DMS79 (cell line): ENCODE measurements around the gene DSC3.
"Not testable (repeated sequence)": the region's sequence is repeated elsewhere in the genome, so short reads cannot be mapped to it uniquely, and the experiment has no call there.

Source experiments
- DNase-seq: peaks from one replicate; lab custom pipeline; 2025; lab: John Stamatoyannopoulos, UW

The DSC3 gene

DNA sequence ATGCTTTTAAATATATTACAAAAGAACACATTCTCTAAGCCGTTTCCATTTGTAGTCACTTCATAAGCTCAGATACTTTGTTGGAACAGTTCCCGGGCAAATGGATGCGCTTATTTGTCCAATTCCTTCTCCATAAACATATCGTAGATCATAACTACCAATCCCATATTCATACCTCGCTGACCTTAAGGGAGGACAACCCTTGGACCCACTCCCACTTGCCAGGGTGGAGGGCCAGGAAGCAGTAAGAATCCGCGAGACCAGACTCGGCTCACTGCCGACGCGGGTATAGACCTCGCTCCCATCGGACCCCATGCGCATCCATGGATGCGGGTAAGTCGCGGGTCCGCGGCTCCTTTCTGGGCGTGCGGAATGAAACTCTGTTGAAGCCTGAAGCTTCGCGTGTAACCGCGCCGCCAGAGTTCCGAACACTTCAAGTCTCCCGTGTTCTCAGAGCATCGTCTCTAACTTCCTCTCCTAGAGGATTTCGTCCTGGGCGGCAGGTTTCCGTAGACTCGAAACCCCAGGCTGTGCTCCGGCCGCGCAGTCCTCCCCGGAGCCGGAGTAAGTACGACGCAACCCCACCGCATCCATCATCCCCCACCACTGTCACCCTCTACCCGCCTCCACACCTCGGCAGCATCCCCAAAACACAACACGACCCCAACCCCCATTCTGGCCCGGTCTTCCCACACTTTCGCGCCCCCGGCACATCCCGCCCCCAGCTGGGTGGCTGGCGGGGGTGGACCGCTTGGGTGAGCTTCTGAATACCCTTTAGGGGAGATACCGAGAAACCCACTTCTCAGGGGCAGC lies 1.1 kb downstream of the DSC3 start:
- DNase-seq: no peak

DNA sequence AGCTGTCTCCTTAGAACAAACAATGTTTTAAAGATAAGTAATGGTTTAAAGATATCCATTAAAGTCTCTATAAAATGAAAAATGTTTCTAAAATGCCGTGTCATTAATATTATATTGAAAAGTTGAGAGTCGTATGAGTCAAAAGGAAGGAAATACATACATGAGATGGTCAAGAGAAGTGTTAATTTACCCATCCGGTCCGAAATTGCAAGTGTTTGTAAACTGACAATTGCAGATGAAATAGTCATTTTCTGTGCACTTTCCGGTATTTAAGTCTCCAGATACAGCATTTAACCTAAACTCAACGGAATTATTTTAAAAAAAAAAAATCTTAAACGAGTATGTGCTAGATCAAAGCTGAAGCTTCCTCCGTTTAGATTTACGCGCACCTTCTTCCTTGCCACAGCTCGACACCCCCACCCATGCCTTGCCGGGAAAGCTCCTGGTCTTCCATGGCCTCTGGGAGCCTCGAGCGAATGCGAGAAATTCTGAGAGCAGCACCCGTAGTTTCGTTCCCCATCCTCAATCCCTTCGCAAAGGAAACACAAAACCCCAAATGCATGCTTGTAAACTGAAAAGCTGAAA lies 1.8 kb downstream of the DSC3 start:
- no peak for DNase-seq

DNA sequence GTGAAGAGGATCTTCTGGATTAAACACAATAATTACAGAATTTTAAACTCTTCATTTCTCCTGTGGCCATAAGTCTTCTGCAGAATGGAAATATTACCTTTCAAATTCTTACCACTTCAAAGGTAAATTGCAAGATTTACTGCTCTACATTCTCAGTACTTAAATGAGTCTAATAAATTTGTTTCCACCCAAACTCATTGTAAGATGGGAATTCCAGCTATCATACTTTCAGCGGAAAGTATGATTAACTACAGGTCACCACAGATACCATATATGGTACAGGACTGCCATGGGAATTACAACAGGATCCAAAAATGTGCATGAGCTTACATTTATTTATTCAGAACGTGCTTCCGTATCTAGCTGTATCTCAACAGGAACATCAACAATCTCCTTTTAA lies 3.1 kb downstream of the DSC3 start:
- no peak for DNase-seq

DNA sequence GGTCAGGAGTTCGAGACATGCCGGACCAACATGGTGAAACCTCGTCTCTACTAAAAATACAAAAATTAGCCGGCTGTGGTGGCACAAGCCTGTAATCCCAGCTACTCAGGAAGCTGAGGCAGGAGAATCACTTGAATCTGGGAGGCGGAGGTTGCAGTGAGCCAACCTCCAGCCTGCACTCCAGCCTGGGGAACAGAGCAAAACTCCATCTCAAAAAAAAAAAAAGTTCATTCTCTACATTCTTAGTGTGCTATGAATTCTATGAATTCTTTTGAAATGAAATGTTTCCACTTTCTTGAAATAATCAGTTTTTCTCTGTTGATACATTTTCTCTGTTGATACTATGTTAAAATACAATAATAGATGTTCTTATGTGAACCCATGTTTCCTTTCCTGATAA lies 4.9 kb downstream of the DSC3 start:
- not testable (repeated sequence) for DNase-seq

DNA sequence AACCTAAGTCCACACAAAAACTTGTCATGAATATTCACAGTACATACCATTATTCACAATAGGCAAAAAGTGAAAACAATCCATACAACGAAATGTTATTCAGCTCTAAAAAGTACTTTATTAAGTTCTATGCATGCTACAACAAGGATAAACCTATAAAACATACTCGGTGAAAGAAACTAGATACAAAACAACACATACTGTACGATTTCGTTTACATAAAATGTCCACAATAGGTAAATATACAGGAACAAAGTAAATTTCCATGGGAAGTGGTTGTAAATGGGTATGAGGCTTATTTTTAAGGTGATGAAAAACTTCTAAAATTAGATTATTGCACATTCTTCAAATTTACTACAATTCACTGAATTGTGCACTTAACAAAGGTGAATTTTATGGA lies 8.0 kb downstream of the DSC3 start:
- DNase-seq: no peak

DNA sequence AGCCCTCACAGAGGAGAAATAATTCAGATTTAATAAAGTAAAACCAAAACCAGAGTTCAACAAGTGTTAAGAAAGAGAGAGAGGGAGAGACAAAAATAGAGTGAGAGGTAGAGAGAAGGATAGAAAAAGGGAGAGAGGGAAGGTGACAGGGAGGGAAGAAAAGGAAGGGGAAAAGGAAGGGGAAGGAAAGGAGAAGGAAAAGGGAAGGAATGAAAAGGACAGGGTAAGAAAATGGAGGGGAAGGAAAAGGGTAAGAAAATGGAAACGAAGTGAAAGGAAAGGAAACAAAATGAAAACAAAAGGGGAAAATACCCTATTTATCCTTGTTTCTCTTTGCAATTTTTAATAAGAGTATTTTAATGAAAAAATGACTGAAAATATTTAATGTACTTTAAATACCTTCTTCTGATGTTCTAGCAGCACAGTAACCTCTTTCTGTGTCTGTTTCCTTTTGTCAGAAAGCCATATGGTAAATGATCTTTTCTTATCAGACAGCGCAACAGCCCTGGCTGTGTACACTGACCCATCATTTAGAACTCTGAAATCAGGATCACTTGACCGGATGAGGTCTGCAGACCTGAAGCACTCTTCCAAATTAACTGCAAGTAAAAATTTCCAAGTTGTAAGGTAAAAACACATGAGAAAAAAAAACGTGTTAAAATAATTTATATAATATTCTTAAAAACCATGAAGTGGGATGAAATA lies 11.8 kb downstream of the DSC3 start:
- no peak for DNase-seq

DNA sequence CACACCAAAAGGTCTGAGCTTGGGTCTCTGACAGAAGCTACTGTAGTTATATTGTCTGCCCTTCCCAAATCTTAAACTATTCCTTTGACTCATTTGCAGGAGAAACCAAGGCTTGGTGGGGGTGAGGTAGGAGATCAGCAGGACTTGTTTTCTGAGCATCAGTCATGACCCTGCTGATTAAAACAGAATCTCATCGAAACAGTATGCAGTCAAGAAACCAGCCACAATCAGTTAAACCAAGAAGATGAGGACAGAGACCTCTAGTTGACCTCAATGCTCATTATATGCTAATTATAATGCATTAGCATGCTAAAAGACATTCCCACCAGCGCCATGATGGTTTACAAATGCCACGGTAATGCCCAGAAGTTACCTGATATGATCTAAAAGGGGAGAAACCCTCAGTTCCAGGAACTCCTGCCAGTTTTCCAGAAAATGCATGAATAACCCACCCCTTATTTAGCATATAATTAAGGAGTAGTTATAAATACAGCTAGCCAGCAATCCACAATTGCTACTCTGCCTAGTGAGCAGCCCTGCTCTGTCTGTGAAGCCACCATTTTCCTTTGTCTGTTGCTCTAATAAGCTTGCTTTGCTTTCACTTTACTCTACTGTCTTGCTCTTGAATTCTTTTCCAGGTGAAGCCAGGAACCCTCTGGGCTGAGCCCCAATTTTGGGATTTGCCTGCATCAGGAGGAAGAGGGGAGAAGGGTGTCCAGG lies 26.7 kb downstream of the DSC3 start:
- no peak for DNase-seq

DNA sequence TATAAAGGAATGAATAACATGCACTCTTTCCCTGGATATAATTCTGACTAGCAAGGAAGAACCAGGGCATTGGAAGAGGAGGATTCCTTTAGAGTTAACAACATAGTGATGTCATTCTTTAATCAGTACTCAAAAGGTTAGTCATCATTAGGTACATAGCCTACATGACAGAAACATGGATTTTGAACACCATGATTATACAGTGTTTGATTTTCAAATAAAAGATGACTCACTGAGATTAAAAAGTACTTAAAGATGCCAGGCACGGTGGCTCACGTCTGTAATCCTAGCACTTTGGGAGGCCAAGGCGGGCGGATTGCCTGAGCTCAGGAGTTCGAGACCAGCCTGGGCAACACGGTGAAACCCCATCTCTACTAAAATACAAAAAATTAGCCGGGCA lies 31.1 kb downstream of the DSC3 start:
- DNase-seq: not testable (repeated sequence)

DNA sequence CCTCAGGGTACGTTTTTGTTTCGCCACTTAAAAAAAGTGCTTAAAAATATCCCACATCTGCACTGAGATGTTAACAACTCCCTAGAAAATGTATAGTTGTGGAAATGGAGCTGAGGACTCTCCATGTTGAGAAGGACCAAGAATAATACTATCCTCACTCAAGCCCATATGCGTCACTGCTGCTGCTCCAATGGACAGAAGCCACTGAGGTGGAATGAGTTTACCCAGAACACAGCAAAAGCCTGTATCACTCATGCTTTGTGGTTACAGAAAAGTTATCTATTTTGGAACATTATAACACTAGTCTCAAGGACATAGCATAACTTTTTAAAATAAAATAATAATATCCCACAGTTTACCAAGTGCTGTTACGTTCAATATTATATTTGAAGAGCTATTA lies 31.9 kb downstream of the DSC3 start:
- no peak for DNase-seq

DNA sequence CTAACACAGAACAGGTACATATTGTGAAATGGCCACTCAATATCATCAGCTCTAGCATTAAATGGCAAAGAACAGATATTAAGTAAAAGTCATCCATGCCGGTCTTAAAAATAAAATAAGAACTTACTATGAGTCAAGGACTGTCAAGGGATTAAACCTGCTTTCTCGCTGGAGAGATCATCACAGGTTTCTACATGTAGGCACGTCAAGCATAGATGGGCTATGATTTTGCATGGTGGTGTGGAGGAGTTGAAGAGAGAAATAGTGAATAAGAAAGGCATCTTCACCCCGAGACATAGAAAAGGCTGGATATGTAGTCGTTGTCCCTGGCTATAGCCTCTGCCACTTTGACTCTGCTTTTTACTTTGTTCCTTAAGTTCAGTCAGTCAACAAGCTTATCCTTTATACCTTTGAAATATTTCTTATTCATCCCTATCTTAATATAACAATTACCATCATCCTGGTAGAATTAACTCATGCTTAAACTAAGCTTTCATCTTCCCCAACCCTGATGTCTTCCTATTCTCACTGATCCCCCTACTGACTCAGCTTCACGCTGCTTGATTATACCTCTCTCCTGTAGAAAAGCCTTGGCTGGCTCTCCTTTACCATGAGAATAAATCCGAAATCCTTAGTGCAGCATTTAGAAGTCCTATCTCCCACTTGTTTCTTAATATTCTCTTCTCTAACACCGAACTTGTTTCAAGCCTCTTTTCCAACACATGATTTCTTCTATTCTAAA lies 42.5 kb downstream of the DSC3 start:
- DNase-seq: no peak

DNA sequence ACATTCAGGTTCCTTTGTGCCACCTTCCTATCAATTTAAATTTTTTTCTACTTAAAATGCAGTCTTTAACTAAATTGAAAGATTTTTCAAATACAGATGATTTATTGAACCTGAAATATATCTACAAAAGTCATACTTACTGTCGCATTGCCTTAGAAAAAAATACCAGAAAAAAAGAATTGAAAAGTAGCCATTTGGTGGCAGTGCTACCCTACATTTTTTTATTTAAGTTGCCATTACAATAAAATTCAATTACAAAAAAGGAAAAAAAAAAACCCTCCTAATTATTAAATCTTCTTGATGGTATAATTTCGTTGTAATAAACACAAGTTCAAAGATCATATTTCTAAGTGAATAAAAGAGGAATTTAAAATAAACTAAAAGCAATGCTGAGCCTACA lies 43.4 kb downstream of the DSC3 start:
- no peak for DNase-seq

DNA sequence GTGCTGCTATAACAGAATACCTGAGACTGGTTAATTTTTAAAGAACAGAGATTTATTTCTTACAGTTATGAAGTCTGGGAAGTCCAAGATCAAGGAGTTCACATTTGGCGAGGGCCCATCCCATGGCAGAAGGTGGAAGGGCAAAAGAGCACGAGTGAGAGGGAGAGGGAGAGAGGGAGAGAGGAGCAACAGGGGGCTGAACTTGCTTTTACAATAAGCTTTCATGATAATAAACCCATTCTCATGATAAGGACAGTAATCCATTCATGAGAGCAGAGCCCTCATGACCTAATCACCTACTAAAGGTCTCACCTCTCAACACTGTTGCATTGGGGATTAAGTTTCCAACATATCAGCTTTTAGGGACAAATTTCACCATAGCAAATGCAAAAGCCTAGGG lies 45.3 kb downstream of the DSC3 start:
- DNase-seq: no peak

DNA sequence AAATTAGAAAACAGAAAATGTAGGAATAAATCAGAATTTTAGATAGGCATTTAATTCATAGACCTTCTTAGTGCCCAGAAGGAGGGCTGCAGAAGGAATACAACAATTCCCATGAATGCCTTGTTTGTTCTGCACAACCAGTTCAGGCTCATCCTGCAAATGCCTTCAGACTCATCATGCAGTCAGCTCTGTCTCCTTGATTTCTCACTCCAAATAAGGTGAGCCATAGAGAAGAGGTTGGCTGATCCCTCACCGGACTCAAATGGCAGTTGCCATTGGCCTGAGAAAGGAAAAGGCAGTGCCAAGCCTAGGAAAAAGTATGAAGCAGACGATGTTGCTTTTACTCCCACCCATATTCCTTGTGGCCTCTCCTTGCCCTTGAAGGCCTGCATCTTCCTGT lies 50.3 kb downstream of the DSC3 start:
- DNase-seq: no peak

DNA sequence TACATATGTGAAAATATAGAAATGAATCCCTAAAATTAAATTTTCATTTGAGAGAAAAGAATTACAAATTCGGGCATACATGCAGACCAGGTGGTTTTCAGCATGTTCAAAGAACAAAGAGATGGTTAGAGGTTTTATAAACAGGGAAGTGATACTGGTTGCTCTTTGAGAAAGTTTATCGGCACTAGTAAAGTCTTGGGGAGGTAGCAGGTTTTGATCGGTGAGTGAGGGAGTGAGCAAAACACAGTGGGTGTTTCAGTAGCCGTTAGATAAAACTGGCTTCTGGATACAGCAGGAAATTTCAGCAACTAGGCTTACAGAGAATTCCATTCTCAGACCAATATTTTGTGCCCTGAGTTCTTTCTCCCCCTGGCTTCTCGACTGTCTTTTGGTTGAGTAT lies 51.1 kb downstream of the DSC3 start:
- no peak for DNase-seq

DNA sequence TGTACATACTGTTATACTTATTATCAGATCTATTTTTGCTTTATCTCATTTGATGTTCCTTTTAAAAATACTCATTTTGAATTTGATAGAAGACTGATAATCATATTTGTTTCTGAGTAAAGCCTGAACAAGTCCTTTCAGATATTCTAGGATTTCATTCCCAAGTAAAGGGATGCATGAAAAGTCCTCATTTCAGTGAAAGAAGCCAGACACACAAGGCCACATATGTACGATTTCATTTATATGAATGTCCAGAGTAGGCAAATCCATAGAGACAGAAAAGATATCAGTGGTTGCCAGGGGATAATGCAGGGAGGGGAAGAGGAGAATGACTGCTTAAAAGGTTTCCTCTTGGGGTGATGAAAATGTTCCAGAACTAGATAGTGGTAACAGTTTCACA lies 53.4 kb downstream of the DSC3 start:
- no peak for DNase-seq

DNA sequence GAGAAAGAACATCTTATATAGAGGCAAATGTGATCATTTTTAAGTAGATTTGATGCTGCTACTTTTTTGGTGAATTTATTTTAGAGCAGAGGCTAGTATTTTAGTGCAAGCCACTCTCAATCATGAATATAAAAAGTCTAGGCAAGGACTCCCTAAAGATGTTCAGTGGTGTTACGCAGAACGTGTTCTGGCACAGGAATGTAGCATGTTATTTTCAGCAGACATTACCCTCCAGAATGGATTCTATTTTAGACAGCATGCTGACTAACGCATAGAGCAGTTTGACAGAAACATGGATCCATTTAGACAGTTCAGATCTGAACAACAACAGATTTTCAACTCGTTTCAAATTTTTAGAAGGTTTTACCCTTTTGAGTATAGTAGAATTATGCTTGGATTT lies 54.1 kb downstream of the DSC3 start:
- DNase-seq: no peak

DNA sequence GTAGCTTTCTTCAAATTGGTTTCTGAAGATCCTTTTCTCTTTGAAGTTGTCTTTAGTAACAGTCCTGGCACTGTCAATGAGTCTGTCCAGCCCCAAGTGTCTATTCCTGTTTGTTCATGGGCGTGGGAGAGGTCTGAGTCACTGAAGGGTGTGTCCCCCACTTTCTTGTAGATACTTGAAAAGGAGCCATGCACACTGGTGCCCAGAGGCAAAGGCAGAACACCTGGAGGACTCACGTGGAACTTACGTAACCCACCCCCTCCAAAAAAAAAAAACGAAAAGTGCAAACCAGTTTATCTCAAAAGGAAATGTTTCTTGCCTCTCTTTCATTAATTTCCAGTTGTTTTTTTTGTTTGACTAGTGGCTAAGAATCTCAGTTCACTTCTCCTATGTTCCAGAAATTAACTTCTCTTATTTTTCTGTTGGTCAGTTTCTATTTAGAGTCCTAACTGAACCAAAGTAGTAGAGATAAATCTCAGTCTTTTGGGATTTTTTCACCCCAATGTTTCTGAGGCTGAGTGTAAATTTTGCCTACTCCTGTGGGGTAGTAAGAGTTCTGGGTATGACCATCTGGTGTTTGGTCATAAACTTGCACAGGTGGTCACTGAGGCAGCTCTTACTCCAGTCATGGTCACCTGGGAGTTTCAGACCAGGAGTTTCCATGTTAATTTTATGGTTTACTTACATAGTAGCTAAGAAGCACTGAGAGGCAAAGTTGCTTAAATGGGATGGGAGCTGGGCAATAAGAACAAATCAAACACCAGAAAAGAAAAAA lies 54.9 kb downstream of the DSC3 start:
- no peak for DNase-seq

DNA sequence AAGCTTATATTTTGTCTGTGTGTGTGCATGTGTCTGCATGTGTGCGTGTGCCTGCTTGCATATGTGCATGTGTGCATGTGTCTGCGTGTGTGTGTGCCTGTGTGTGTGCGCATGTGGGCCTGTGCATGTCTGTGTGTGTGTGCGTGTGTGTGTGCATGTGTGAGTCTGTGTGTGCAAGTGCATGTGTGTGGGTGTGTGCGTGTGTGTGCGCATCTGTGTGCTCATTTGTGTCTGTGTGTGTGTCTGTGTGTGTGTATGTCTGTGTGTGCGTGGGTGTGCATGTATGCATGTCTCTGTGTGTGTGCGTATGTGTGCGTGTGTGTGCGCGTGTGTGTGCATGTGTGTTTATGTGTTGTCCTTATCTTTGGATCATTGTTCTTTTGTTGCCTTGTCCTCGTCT lies 56.8 kb downstream of the DSC3 start:
- DNase-seq: no peak

DNA sequence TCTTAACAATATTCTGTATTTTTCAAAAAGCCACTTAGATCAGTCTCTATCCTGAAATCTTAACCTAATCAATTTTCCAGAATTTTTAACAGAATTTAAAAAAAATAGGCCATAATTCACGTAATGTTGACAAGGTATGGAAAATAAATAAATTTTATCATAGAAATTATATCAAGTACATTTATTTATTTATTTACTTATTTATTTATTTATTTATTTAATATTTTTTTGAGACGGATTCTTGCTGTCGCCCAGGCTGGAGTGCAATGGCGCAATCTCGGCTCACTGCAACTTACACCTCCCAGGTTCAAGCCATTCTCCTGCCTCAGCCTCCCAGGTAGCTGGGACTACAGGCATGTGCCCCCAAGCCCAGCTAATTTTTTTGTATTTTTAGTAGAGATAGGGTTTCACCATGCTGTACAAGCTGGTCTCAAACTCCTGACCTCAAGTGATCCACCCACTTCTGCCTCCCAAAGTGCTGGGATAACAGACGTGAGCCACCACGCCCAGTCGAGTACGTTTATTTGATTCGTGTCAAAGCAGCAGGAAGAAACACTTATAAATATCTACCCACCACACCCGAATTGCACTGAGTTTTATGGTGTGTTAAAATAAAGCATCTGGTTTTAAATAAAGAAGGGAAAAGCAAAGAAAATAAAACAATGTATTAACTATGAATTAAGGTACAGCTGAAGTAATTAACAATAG lies 60.1 kb downstream of the DSC3 start:
- no peak for DNase-seq

DNA sequence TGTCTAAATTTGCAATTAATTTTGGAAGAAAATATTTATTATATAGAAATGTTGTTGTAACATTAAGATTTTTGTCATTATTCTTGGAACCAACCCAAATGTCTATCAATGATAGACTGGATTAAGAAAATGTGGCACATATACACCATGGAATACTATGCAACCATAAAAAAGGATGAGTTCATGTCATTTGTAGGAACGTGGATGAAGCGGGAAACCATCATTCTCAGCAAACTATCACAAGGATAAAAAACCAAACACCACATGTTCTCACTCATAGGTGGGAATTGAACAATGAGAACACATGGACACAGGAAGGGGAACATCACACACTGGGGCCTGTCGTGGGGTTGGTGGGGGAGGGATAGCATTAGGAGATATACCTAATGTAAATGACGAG lies 64.5 kb downstream of the DSC3 start:
- DNase-seq: not testable (repeated sequence)
